Colonic mucosa (tissue), 4 donors: Measurements from ENCODE around the gene LRSAM1. TPM values are rescaled to one million over a fixed set of nuclear protein-coding genes. Genes with fewer than 3 reads are reported as not detected.

Experiments used
- DNase-seq: peaks from one replicate; pipeline ENCODE4 v3.0.0-alpha.2; 2020
- H3K27ac ChIP-seq: fragments of 200-600 bp; one replicate; pipeline ENCODE4 v1.8.0; 2021
- H3K27me3 ChIP-seq: fragments of 200-600 bp; one replicate; pipeline ENCODE4 v1.8.0; 2021
- H3K36me3 ChIP-seq: fragments of 200-600 bp; one replicate; pipeline ENCODE4 v1.8.0; 2021
- H3K4me1 ChIP-seq: fragments of 200-600 bp; one replicate; pipeline ENCODE4 v1.8.0; 2021; ENCODE audit warnings: mild to moderate bottlenecking
- H3K4me3 ChIP-seq: fragments of 200-600 bp; one replicate; pipeline ENCODE4 v1.8.0; 2021
- H3K9ac ChIP-seq, 2 donors: one replicate each; pipeline ENCODE4 v1.7.0; 2013; ENCODE audit warnings: control low read depth in 2 of 2, low read depth in 2 of 2, low read length in 2 of 2
- H3K9me3 ChIP-seq: fragments of 200-600 bp; one replicate; pipeline ENCODE4 v1.8.0; 2021
- intact Hi-C: fragments of 100-400 bp; cut with DNase I; formaldehyde crosslinking; loops from one replicate; pipeline ENCODE4 v1.14.1; 2022
- total RNA-seq, 2 donors: library from RNA; stranded (reverse); fragmentation: NEBNext Ultra II Directional in 1 of 2; extraction: Animal tissue kit (Norgen Biotek cat#: 25700) in 1 of 2; gene quantifications; one replicate each; pipeline ENCODE4 v1.2.1, GENCODE V29; 2021
- TF ChIP-seq, protein P1 (sequence below): fragments of 200-600 bp; IDR thresholded peaks from one replicate; pipeline ENCODE4 v1.8.0; 2022; ENCODE audit warnings: antibody characterized with exemption, mild to moderate bottlenecking
- donor health status: healthy.
- donor health status: DM: no; HTN: no; CAD: no.
- donor health status: DM: no; HTN: no; CAD: no.

Gene LRSAM1
- total RNA-seq, 2 donors from 2014 or later: 14.7 to 15.6 TPM

- no peaks in the 10 kb centered on the region for H3K4me1 ChIP-seq
- H3K9ac ChIP-seq: no peak overlapping the region
- no peak for DNase-seq
- no peak overlapping the region for H3K27ac ChIP-seq
- intact Hi-C loops: no loop called here
- no peaks in the 10 kb centered on the region for H3K27me3 ChIP-seq
- no peak overlapping the region for H3K4me3 ChIP-seq
- TF ChIP-seq, protein P1, sequence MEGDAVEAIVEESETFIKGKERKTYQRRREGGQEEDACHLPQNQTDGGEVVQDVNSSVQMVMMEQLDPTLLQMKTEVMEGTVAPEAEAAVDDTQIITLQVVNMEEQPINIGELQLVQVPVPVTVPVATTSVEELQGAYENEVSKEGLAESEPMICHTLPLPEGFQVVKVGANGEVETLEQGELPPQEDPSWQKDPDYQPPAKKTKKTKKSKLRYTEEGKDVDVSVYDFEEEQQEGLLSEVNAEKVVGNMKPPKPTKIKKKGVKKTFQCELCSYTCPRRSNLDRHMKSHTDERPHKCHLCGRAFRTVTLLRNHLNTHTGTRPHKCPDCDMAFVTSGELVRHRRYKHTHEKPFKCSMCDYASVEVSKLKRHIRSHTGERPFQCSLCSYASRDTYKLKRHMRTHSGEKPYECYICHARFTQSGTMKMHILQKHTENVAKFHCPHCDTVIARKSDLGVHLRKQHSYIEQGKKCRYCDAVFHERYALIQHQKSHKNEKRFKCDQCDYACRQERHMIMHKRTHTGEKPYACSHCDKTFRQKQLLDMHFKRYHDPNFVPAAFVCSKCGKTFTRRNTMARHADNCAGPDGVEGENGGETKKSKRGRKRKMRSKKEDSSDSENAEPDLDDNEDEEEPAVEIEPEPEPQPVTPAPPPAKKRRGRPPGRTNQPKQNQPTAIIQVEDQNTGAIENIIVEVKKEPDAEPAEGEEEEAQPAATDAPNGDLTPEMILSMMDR: no peak
- H3K9me3 ChIP-seq: no peaks in the 10 kb centered on the region
- peaks cover 17% of the 10 kb centered on the region for H3K36me3 ChIP-seq
Measured at GRCh38 chr9:127514468-127514867, 63.2 kb downstream of the LRSAM1 start.

DNA sequence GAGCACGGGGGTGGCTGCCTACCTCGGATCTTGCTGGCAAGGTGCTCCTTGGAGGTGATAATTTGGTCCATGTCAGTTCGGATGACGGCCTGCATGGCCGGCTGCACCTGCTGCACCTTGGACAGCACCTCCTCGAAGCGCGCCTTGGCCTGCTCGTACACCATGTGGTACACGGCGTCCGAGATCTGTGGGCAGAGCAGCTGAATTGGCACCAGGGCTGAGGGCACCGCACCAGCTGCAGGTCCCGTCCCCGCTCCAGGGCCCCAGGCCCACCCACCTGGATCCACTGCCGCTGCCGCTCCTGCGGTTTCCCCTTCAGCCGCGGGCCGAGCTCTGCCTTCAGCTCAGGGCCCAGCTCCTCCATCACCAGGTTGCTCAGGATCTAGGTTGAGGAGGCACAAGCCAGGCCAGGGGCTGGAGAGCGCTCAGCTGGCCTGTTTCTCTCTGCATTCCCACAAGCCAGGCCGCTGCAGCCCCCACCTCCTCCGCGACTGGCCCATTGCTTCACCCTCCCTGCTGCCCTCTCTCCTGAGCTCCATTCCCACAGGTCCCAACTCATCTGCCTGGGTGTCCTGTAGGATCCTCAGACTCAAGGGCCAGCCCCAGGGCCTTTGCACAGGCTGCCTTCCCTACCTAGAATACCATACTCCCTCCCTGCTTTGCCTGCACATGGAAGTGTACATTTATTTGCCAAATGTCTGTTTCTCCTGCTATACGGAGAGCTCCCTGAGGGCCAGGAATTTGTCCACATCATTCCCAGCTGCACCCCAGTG is 65.7 kb downstream of the LRSAM1 start:
- Histone ChIP-seq H3K9ac (no peak overlapping the region), H3K4me3 (no peak overlapping the region), H3K27me3 (no peaks in the 10 kb centered on the region), H3K4me1 (peaks cover 5% of the 10 kb centered on the region), H3K9me3 (no peaks in the 10 kb centered on the region), H3K36me3 (peaks cover 12% of the 10 kb centered on the region), H3K27ac (no peak overlapping the region)
- intact Hi-C loops: no loop called here
- TF ChIP-seq, protein P1: no peak
- no peak for DNase-seq

- H3K27me3 ChIP-seq: no peaks in the 10 kb centered on the region
- H3K36me3 ChIP-seq: peaks cover 12% of the 10 kb centered on the region
- intact Hi-C loops: no loop called here
- no peak overlapping the region for H3K27ac ChIP-seq
- peaks cover 11% of the 10 kb centered on the region for H3K4me1 ChIP-seq
- no peak for DNase-seq
- TF ChIP-seq, protein P1: no peak
- H3K9ac ChIP-seq: no peak overlapping the region
- no peaks in the 10 kb centered on the region for H3K9me3 ChIP-seq
- H3K4me3 ChIP-seq: no peak overlapping the region
Measured at GRCh38 chr9:127517620-127518019, 66.3 kb downstream of the LRSAM1 start.

DNA sequence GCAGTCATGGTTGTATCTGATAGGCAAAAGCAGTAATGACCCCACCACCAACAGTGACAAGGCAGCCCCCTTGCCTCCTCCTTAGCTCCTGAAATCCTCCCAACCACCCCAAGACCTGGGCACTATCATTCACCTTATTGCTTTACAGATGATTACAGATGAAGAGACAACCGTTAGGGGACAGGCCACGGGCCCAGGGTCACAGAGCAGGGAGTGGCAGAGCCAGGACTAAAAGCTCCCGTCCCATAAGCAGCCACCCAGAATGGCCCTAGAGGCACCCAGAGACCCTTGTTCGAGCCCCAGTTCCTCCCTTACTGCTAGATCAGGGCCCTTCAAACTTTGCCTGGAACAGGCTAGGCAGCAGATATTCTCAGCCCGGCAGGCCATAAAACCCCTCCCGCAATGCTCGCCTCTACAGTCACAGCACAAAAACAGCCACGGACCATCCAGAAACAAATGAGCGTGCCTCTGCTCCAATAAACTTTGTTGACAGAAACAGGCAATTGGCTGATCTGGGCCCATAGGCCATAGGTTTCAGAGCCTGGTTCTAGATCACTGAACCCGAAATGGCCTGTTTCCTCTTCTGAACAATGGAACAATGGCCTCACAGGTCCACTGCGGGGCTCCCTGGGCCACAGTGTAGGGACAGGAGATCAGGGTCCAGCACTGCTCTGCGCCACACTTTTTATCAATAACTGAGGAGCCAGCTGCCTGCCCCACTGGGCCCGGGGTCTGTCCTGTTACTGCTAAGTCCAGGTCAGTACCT is 67.0 kb downstream of the LRSAM1 start:
- Histone ChIP-seq H3K9ac (no peak overlapping the region), H3K4me1 (peaks cover 12% of the 10 kb centered on the region), H3K4me3 (no peak overlapping the region), H3K27ac (peak overlapping the region; percentile 27), H3K9me3 (no peaks in the 10 kb centered on the region), H3K36me3 (peaks cover 13% of the 10 kb centered on the region), H3K27me3 (no peaks in the 10 kb centered on the region)
- intact Hi-C loops: no loop called here
- TF ChIP-seq, protein P1: no peak
- DNase-seq: no peak

- Histone ChIP-seq H3K36me3 (peaks cover 25% of the 10 kb centered on the region), H3K27me3 (no peaks in the 10 kb centered on the region), H3K4me3 (no peak overlapping the region), H3K27ac (peak overlapping the region; percentile 27), H3K9me3 (no peaks in the 10 kb centered on the region), H3K9ac (no peak overlapping the region), H3K4me1 (peaks cover 12% of the 10 kb centered on the region)
- intact Hi-C loops: no loop called here
- TF ChIP-seq, protein P1: no peak
- DNase-seq: peak; percentile 15
Measured at GRCh38 chr9:127519301-127520166, 68.2 kb downstream of the LRSAM1 start.
